HG03025 (cell line): ENCODE data around the gene TLR4.

Source experiments
- ATAC-seq: cut with Tn5 transposase; IDR thresholded peaks from one replicate; pipeline ENCODE4 v1.9.1; 2021; ENCODE audit warnings: mild to moderate bottlenecking, moderate library complexity; ENCODE audit not compliant: unreplicated experiment, low FRiP score

TLR4 gene

DNA sequence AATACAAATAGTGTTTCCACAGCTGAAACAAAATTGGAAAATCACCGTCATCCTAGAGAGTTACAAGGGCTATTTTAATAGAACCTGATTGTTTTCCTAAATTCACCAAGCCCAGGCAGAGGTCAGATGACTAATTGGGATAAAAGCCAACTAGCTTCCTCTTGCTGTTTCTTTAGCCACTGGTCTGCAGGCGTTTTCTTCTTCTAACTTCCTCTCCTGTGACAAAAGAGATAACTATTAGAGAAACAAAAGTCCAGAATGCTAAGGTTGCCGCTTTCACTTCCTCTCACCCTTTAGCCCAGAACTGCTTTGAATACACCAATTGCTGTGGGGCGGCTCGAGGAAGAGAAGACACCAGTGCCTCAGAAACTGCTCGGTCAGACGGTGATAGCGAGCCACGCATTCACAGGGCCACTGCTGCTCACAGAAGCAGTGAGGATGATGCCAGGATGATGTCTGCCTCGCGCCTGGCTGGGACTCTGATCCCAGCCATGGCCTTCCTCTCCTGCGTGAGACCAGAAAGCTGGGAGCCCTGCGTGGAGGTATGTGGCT is at the start of gene TLR4:
Gene TLR4, plus strand, starts transcription at position 380 of the 552 bp plus-strand sequence. Its CDS starts 70 bp downstream, at position 450.
- peak; percentile 96 for ATAC-seq

DNA sequence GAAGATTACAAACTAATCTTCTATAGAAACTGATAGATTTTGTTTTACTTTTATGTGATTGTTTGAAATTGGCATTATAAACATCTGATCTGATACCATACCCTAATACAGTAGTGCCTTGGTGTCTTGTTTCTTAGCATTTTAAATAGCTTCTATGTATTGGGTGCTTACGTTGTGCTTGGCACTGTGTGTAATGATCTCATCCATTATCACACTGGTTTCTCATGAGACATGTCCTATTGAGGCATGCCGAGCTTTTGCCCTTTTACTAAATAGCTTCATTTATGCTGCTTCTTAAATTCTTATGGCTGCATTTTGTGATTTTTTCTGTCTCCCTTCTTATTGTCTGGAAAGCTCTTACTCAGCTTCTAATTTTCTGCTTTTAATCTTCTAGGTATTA is 48.2 kb upstream of the TLR4 start:
- no peak for ATAC-seq

DNA sequence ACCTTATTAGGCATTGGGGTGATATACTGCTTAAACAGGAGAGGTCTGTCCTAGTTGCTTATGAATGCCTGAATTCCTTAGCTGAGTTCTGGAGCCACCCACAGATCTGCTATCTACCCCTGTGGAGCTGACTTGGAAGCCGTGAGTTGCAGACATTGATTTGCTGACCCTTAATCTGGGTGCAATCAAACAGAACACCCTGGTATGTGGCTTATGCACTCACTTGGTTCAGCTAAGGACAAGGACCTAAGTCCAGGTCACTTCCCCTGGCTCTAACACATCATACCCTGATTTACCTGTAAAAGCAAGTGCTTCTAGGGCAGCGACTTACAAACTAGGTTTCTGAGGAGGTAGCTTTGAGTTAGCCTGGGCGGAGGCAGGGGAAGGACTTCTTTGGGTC is 41.6 kb upstream of the TLR4 start:
- no peak for ATAC-seq

DNA sequence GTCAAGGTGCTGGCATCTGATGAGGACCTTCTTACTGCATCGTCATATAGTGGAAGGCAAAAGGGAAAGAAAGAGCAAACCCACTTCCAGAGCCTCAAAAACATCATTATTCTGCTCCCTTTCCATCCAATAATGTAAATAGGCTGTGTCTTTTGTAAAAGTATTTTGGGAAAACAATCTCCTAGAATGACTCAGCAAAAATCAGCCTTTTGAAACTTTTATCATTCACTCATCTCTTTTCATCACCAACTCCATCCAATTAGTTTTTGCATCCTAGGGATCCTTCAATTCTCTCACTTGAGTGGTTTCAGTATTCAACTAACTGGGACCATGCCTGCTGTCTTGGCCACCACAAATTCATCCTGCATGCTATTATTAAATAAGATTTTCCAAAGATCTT is 39.8 kb upstream of the TLR4 start:
- no peak for ATAC-seq

DNA sequence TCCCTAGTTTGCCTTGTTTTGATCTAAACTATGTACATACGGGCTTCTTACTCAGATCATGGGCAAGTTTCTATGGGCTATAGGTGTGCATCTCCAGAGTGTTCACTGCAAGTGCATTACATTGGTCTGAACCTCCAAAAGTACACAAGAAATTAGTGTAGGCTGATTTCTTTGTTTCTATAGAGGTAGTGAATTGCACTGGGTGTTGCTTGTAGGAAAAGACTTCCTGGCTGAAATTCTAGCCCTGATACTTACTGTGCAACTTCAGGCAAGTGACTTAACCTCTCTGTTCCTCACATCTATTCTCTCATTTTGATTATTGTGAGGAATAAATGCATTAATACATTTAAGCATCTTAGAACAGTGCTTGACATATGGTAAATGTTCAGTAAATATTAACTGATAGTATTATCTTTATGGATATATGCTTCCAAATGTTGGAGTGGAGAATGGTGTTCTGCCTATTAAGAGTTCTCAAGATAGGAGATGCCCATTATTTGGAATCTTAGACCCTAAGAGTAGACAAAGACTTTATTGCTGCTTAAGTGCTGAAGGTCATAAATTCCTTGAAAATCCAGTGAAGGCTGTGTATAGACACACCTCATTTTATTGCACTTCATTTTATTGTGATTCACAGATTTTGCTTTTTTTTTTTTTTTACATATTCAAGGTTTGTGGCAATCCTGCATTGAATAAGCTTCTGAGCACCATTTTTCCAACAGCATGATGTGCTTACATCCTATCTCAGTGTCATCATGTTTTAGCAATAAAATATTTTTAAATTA is 38.4 kb upstream of the TLR4 start:
- no peak for ATAC-seq

DNA sequence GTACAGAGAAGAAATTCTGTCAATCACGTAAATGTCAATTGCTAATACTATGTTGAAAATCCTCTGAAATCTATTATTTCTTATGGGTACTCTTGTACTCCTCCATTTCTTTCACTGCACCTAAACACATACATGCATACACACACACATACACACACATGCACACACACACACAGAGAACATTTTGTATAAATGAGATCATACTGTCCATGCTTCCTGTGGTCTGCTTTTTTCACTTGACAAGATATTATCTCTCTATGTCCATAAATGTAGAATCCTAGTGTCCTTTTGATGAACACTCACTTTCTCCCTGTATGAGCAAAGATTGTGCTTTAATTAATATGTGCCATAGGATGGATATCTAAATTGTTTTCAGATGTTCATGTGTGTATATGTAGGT is 32.7 kb upstream of the TLR4 start:
- ATAC-seq, result no peak

DNA sequence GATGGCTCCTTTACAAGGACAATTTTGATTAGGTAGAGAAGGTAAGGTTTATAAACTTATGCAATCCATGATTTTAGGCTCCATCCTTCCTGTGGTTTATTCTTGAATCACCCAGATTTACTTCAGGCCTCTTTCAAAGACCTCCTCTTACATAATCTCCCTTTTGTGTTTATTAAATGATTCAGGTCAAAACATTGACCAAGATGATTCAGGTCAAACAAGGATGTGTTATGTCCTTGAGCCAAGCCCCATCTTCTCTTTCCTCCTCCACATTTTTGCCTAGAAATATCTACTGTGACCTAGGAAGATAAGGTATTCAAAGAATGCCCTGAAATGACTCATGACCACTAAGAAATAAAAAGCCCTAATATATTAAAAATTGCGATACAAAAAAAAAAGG is 31.8 kb upstream of the TLR4 start:
- ATAC-seq, result no peak

DNA sequence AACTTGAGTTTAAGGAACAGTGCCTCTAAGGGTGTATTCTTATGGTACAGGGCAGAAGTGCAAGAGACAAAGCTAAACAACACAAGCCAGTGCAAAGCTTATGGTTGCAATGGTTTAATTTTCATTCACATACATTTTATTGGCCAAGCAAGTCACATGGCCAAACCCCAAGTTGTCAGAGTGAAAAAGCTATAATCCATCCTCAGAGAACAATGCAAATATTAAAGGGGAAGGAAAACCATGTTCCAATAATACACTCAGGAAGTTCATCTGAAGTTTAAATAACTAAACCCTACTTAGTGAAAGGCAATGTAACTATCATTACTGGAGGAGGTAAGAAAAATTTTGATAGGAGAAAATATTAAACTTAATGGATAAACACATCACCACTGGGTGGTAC is 26.6 kb upstream of the TLR4 start:
- no peak for ATAC-seq

DNA sequence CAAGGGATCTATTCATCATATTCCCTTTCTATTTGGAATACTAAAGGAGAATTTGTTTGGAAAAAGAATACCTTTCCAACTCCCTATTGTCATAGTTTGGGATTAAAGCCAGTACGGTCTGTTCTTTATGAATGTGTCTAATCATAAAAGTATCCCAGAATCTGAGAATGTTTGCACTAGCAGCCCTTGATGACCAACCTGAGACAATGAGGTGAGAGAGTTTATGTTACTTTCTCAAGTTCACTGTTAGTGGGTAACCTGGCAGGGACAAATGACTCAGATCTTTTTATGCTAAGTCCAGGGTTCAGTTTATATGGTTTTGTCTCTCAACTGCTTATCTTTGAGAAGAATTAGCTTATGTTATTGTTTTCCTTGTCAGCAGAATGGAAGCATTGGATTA is 25.3 kb upstream of the TLR4 start:
- ATAC-seq, result no peak

DNA sequence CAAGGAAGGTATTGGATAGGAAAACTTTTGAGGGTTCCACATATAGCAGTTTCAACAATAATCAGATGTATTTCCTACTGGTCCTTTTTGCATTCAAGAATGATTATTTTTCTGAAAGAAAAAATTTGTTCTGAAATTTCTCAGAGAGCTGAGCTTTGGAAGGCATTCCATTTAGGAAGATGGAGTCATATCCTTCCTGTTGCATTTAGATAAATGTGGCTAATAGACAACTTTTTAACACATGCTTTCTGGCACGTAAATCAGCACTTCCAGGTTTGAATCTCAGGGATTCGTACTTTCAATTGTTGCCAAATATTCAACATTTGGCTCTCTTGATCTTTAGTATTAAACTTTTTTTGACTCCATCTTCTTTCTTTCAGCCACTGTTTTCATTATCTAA is 24.8 kb upstream of the TLR4 start:
- ATAC-seq, result no peak

DNA sequence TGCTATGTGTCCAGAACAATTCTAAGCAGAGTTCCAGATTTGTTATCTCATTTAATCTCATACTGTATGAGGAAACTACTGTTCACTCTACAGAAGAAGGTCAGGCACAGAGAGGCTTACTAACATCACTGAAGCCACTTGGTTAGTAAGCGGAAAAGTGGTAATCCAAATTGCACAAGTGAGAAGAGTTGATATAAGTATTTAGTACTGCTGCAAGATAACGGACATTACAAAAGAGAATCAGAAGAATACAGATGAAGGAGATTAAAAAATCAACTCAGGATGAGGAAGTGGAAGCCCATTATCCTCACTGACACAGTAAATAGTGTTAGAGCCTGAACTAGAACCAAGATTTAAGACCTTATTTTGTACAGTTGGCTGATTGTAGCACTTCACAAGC is 22.3 kb upstream of the TLR4 start:
- no peak for ATAC-seq

DNA sequence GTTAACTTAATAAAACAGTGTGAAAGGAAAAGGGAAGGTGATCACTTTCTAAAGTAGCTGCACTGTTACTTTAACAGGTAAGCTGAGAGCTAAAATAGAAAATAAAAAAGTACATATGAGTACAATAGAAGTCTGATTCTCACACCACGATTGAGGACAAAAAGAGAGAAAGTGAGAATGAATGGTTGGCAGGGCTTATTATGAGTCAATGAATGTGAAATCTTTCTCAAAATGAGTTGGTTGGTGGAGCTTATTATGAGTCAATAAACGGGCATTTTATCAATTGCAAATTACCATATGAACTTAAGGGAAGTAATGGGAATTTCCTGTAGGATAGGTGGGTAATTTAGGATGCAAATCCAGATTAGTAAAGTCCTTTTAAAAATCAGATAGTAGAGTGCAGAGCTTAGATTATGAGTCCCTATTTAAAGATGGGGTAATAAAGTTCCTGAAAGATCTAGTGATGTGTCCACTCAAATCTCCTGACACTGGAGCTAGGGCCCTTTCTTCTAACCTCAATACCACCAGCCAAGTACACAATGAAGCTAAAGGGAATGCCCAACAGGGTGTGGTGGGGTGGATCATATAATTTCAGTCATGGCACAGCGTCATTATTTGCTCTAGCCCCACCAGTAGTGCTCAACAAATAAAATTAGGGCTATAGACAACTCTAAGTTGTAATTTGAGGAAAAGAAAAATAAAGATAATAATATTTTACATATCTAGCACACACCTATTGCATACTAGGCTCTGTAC is 21.1 kb upstream of the TLR4 start:
- no peak for ATAC-seq

DNA sequence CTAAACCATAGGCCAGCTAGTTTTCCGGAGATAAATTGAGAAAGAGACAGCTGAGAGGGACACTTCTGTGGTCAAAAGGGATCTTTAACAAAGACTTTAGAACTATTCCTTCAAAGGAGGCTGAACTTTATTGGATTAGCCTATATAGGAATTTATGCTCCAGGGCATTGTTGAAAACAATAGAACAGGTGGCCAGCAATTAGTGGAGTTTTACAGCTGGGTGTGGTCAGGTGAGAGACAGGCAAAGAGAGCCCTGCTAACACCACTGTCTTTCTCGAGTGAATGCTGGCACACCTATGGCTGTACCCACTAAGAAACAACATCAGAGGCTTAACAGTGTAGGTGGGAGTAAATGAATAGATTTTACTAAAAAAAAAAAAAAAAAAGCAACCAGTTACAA is 16.7 kb upstream of the TLR4 start:
- ATAC-seq, result no peak

DNA sequence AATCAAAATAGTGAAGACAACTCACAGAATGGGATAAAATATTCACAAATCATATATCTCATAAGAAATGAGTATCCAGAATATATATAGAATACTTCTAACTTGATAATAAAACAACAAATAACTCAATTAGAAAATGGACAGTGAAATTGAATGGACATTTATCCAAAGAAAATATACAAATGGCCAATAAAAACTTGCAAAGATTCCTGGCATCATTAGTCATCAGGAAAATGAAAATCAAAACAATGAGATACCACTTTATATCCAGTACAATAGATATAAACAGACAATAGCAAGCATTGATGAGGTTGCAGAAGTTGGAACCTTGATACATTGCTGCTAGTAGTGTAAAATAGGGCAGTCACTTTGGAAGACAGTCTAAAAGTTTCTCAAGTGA is 12.8 kb upstream of the TLR4 start:
- ATAC-seq, result no peak

DNA sequence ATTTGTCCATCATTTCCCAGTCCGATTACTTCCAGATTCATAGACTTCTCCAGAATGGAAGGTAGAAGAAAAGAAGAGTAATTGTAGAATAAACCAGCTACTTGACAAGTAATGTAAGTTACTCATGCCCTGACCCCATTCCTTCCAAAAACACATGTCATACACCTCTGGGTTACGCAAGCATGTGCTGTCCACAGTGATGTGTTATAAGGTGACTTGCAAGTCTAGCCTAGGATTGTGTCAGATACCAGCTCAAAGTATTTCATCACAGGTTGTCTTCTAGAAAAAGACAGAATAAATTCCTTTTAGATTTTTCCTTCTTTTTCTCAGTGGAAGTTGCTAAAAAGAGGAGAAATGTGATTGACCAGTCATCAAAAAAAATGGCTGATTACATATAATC is 8.0 kb upstream of the TLR4 start:
- no peak for ATAC-seq

DNA sequence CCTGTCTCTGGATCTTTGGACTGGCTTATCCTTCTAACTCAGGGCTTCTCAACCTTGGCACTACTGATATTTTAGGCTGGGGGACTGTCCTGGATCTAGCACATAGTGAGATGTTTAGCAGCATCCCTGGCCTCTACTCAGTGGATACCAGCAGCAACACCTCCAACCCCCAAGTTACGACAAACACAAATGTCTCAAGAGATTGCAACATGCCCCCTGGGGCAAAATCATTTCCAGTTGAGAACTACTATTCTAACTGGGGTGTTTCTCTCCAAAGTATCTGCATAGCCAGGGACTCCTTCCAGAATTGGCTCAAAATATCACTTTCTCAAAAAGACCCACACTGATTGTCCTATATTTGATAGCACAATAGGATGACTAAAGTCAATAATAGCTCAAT is 7.2 kb upstream of the TLR4 start:
- ATAC-seq, result no peak

DNA sequence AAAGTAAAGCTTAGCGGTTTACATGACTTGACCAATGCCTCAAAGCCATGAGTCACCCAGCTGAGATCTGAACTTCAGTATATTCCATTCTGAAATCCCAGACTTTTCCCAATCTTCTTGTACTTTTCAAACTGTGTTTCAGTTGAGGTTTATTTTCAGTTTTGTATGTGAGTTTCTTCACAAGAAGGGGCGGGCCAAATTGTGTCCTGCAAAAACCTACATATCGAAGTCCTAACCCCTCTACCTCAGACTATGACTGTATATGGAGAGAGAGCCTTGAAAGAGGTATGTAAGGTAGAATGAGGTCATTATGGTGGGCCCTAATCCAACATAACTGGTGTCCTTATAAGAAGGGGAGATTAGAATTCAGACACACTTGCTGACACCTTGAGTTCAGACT is 666 bp upstream of the TLR4 start:
- no peak for ATAC-seq

DNA sequence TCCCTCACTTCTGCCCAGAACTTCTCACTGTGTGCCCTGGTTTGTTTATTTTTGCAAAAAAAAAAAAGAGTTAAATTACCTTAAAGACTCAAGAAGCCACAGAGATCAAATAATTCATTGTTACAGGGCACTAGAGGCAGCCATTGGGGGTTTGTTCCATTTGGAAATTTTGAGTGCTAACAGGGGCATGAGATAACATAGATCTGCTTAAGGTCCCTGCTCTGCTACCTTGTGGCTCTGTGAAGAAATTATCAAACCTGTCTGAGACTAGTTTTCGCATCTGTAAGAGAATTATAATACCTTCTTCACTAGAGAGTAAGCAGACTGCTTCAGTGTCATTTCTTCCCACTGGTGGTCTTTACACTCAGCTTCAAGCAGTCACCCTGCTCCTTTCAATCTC is 394 bp downstream of the TLR4 start:
- ATAC-seq, result no peak

DNA sequence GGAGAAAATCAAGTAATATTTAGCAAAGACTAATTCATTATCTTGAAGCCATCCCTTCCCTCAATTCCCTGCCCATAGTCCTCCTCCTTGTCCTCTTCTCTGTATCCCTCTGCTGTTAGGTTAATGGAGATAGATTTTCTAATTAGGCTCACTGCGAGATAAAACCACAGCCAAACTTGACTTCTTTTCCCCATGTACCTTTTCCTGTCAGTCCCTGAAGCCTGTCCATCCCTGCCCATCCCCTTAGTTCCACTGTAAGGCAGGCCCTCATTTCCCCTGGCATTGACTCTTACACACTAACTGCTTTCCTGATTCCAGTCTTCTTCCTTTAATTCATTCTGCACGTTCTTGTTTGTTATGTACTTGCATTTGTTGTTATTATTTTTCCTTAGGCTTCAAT is 1.2 kb downstream of the TLR4 start:
- no peak for ATAC-seq

DNA sequence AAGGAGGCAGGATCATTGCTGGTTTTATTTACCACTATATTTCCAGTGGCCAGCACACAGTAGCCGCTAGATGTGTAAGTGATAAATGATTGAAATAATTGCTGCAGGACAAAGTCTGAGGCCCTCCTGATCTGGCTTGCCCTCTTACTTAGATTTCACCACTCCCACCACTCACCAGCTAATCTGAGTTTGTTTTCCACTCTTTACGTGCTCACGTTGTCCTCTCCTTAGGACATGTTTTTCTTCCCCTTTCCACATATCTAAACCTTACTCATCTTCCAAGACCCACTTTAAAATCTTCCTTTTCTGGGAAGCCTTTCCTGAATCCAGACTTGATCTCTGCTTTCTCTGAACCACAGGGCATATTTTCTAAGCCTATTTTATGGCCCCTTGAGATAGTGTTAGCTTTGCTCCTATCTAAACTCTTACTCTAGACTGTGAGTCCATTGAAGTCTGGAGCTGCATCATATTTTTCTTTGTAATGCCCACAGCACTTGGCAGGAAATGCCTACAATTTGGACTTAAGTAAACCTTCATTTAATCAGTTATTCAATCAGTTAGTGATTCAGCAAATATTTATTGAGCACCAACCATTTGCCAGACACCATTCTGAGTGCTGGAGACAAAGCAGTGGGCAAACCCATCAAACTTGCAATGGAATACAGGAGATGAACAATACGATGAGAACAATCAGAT is 2.4 kb downstream of the TLR4 start:
- ATAC-seq, result no peak

DNA sequence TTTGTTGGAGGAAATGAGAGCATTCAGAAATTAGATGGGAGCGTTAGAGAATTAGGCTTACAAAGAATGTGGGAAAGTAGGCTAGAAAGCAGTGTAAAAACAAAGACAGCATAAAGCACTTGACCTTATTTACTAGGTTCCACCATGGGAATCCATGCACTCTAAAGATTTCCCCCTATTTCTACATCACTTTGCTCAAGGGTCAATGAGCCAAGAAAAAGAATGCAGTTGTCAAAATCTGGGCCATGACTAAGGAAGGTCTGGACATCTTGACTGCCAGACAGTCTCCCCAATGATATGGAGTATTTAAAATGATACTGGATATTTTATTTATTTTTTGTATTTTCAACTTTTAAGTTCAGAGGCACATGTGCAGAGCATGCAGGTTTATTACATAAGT is 3.4 kb downstream of the TLR4 start:
- ATAC-seq, result no peak
